Measurements from ENCODE around the gene BRD4.
"Not testable (repeated sequence)": the region's sequence is repeated elsewhere in the genome, so short reads cannot be mapped to it uniquely, and the experiment has no call there.

Gene BRD4

GRCh38 chr19:15371119-15371518 lies 38.8 kb upstream of the BRD4 start:
- H3K27me3 ChIP-seq (ENCODE audit: low read depth), result no peaks in the 10 kb centered on the region
- H3K36me3 ChIP-seq (replicated peaks), result peaks cover 83% of the 10 kb centered on the region
- no peaks in the 10 kb centered on the region for H3K4me1 ChIP-seq
- H3K4me3 ChIP-seq, result no peak overlapping the region
- in situ Hi-C loops (cut with MboI; ENCODE audit: low sequenced_read_pairs), result no loop called here
- H3K9me3 ChIP-seq, result no peaks in the 10 kb centered on the region
- no peak for DNase-seq (ENCODE audit: low spot score in 2 of 2)

DNA sequence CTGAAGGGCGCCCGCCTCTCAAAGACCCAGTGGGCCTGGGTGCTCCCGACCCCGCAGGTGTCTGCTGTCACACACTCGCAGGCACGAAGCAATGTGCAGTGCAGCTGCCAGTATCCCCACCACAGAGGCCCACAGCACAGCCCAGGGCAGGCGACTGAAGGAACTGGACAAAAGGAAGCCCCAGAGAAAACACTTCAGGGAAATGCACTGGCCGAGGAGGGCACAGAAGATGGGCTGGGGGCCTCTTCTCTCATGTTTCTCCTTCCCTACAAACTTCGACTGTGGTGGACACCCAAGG lies 37.2 kb upstream of the BRD4 start:
- no peak for DNase-seq (ENCODE audit: low spot score in 2 of 2)
- Histone ChIP-seq H3K36me3 (replicated peaks) (peaks cover 86% of the 10 kb centered on the region), H3K9me3 (no peaks in the 10 kb centered on the region)

DNA sequence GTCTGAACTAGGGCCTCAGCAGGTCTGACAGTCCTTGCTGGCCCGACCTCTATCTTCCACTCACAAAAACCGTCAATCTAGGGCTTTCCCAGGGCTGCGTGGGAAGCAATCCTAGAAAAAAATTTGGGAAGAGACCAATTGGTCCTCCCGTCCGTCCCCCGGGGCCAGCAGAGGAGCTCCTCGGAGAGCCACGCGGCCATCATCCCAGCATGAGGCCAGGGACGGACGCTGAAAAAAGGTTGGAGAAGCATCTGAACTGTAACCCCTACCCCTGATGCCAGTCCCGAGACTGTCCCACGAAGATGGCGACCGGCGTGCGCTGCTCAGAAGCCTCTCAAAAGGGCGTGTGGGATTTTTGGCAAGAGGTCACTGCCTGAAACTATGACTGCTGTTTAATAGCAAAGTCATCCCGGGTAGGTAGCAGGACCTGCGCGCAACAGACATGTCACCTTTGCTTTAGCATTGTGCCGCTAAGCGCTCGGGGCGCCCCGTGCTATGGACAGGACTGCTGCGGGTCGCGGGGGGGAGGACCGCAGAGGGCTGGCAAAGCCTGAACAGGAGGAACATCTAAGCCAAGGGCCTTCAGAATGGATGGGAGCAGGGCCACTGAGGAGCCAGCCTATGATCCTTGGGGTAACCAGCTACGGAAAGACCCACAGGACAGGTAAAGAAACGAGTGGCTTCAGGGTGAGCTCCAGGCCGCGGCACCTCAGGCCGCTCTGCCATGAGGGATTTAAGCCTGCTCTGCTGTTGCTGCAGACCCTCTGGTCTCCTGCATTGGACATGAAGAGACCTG lies 36.7 kb upstream of the BRD4 start:
- Histone ChIP-seq H3K36me3 (replicated peaks) (peaks cover 87% of the 10 kb centered on the region), H3K27me3 (ENCODE audit: low read depth) (no peaks in the 10 kb centered on the region), H3K4me3 (no peak overlapping the region), H3K9me3 (no peaks in the 10 kb centered on the region), H3K4me1 (no peaks in the 10 kb centered on the region)
- no peak for DNase-seq (ENCODE audit: low spot score in 2 of 2)
- in situ Hi-C loops (cut with MboI; ENCODE audit: low sequenced_read_pairs), result no loop called here

More for the DNA sequence above, 37.2 kb upstream of the BRD4 start:
- in situ Hi-C loops (cut with MboI; ENCODE audit: low sequenced_read_pairs), result no loop called here
- Histone ChIP-seq H3K4me3 (no peak overlapping the region), H3K27me3 (ENCODE audit: low read depth) (no peaks in the 10 kb centered on the region), H3K4me1 (no peaks in the 10 kb centered on the region)

DNA sequence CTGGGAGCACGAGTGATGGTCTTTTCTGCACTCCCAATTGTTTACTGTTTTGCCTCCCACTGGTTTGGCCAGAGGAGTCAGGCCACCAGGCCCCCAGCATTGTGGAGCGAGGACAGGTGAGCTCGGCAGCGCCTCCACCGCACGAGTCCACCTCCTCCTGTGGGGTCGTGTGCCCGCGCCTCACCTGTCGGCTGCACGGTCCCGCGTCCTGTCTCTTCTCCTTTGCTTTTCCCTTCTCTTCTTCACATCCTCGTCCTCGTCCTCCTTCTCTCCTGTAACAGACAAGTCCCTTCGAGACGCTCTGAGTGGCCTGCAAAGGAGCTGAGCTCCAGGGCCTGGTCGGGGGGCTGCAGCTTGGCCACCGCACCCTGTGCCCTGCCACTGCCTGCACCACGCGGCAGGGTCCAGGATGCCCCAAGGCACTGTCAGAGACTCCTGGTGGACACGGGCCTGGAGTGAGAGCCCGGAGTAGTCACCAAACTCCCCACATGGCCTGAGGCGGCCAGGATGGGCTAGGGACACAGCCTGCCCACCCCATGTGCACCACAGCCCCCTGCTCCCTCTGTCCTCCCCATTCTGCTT lies 35.8 kb upstream of the BRD4 start:
- DNase-seq (ENCODE audit: low spot score in 2 of 2), result no peak
- in situ Hi-C loops (cut with MboI; ENCODE audit: low sequenced_read_pairs), result no loop called here
- Histone ChIP-seq H3K36me3 (replicated peaks) (peaks cover 83% of the 10 kb centered on the region), H3K27me3 (ENCODE audit: low read depth) (no peaks in the 10 kb centered on the region), H3K4me3 (no peak overlapping the region), H3K9me3 (no peaks in the 10 kb centered on the region), H3K4me1 (no peaks in the 10 kb centered on the region)

DNA sequence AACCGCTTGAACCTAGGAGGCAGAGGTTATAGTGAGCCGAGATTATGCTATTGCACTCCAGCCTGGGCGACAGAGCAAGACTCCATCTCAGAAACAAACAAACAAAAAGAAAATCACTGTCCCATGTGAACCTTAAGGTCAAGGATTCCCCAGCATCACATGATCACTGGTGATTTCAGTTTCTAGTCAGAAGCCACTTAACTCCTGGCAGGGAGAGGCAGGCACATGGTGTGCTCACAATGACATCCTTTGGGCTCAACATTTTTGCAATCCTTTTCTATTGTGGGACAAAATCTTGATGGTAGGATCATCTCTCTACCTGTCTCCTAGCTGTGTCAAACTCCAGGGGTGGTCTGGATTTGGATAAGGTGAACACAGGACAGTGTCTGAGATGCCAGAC lies 35.1 kb upstream of the BRD4 start:
- Histone ChIP-seq H3K4me3 (no peak overlapping the region), H3K27me3 (ENCODE audit: low read depth) (no peaks in the 10 kb centered on the region), H3K9me3 (no peaks in the 10 kb centered on the region), H3K4me1 (no peaks in the 10 kb centered on the region), H3K36me3 (replicated peaks) (peaks cover 76% of the 10 kb centered on the region)
- in situ Hi-C loops (cut with MboI; ENCODE audit: low sequenced_read_pairs), result no loop called here
- DNase-seq (ENCODE audit: low spot score in 2 of 2), result no peak

DNA sequence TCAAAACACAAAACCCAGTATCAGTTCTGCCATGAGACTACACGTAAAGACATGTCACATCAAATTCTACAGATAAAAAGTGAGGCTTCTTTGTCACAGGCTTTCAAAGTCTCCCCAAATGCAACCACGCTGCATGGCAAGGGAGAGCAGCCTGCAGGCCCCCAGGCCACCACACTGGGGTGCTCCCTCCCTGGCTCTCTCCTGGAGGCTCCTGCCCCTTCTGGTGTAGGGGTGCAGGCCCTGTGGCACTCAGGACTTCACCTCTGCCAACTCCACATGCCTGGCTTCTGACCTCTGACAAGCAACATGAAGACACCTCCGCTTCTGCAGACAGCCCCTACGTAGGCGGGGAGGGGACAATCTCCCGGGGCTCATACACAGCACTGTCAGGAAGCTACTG lies 32.9 kb upstream of the BRD4 start:
- no peaks in the 10 kb centered on the region for H3K27me3 ChIP-seq (ENCODE audit: low read depth)
- H3K4me1 ChIP-seq, result no peaks in the 10 kb centered on the region
- in situ Hi-C loops (cut with MboI; ENCODE audit: low sequenced_read_pairs), result no loop called here
- DNase-seq (ENCODE audit: low spot score in 2 of 2), result no peak
- H3K4me3 ChIP-seq, result no peak overlapping the region
- H3K36me3 ChIP-seq (replicated peaks), result peaks cover 76% of the 10 kb centered on the region
- H3K9me3 ChIP-seq, result no peaks in the 10 kb centered on the region

DNA sequence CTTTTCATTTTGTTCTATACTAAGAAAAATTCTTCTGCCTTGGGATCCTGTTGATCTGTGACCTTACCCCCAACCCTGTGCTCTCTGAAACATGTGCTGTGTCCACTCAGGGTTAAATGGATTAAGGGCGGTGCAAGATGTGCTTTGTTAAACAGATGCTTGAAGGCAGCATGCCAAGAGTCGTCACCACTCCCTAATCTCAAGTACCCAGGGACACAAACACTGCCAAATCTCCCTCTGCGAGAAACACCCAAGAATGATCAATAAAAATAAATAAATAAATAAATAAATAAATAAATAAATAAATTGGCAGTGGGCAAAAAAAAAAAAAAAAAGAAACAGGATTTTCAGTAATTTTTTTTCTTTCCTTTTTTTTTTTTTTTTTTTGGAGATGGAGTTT lies 31.5 kb upstream of the BRD4 start:
- H3K9me3 ChIP-seq; H3K4me1 ChIP-seq; DNase-seq (ENCODE audit: low spot score in 2 of 2); in situ Hi-C loops (cut with MboI; ENCODE audit: low sequenced_read_pairs); H3K4me3 ChIP-seq; H3K27me3 ChIP-seq (ENCODE audit: low read depth): not testable (repeated sequence)
- peaks cover 76% of the 10 kb centered on the region for H3K36me3 ChIP-seq (replicated peaks)

GRCh38 chr19:15363048-15363447 lies 30.7 kb upstream of the BRD4 start:
- H3K9me3 ChIP-seq; H3K4me3 ChIP-seq; H3K4me1 ChIP-seq; in situ Hi-C loops (cut with MboI; ENCODE audit: low sequenced_read_pairs); DNase-seq (ENCODE audit: low spot score in 2 of 2); H3K27me3 ChIP-seq (ENCODE audit: low read depth): not testable (repeated sequence)
- H3K36me3 ChIP-seq (replicated peaks), result peaks cover 76% of the 10 kb centered on the region

DNA sequence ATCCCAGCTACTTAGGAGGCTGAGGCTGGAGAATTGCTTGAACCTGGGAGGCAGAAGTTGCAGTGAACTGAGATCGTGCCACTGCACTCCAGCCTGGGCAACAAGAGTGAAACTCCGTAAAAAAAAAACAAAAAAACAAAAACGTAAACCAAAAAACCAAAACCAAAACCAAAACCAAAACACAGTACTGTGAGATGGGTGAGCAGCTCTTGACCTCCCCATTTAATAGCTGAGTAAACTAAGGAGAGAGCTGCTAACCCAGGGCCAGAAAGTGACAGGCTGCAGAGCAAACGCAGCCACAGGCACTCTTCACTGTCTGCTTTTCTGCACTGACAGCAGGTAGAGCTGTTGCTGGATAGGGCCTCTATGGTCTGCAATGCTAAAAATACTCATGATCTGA lies 27.7 kb upstream of the BRD4 start:
- not testable (repeated sequence) for H3K9me3 ChIP-seq
- peaks cover 75% of the 10 kb centered on the region for H3K36me3 ChIP-seq (replicated peaks)

DNA sequence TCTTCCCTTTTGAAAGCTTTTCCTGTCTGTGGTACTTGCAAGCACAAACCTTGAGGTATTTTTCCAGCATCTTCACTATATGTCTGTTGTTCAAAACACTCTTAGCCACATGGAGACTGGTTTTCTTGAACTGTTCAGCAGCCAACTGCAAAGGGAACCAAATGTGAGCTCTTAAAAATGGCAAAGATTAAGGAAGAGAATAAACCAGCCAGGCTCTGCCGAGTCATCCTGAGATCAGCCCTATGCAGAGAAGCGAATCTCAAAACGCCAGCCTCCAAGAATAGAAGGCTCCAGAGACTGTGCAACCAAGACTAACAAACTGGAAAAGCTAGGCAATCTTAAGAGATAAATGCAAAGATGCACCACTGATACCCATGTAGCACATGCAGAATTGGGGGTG lies 26.6 kb upstream of the BRD4 start:
- Histone ChIP-seq H3K9me3 (no peaks in the 10 kb centered on the region), H3K4me1 (no peaks in the 10 kb centered on the region), H3K4me3 (no peak overlapping the region), H3K36me3 (replicated peaks) (peaks cover 78% of the 10 kb centered on the region), H3K27me3 (ENCODE audit: low read depth) (no peaks in the 10 kb centered on the region)
- no peak for DNase-seq (ENCODE audit: low spot score in 2 of 2)
- in situ Hi-C loops (cut with MboI; ENCODE audit: low sequenced_read_pairs), result no loop called here

More for the DNA sequence above, 27.7 kb upstream of the BRD4 start:
- H3K4me3 ChIP-seq; DNase-seq (ENCODE audit: low spot score in 2 of 2); in situ Hi-C loops (cut with MboI; ENCODE audit: low sequenced_read_pairs); H3K4me1 ChIP-seq; H3K27me3 ChIP-seq (ENCODE audit: low read depth): not testable (repeated sequence)

DNA sequence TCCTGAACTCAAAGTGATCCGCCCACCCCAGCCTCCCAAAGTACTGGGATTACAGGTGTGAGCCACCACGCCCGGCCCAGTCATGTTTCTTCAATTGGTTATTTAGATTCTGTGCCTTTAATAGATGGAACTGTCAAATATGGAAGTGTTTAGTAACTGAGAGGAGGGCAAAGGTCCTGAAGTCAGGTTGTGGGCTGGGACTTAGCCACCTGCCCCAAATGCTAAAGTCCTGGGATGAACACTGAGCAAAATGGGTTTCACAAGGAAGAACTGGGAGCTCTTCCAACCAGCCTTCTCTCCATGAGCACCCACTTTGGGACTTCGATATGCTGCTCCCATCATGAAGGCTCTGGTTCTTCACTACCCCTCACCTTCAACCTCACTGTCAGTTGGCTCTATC lies 25.6 kb upstream of the BRD4 start:
- Histone ChIP-seq H3K4me3 (no peak overlapping the region), H3K36me3 (replicated peaks) (peaks cover 84% of the 10 kb centered on the region), H3K9me3 (no peaks in the 10 kb centered on the region), H3K27me3 (ENCODE audit: low read depth) (no peaks in the 10 kb centered on the region), H3K4me1 (no peaks in the 10 kb centered on the region)
- no peak for DNase-seq (ENCODE audit: low spot score in 2 of 2)
- in situ Hi-C loops (cut with MboI; ENCODE audit: low sequenced_read_pairs), result no loop called here

GRCh38 chr19:15354566-15355296 lies 22.4 kb upstream of the BRD4 start:
- no peak overlapping the region for H3K4me3 ChIP-seq
- H3K4me1 ChIP-seq, result no peaks in the 10 kb centered on the region
- H3K9me3 ChIP-seq, result no peaks in the 10 kb centered on the region
- in situ Hi-C loops (cut with MboI; ENCODE audit: low sequenced_read_pairs), result no loop called here
- no peak for DNase-seq (ENCODE audit: low spot score in 2 of 2)
- peaks cover 60% of the 10 kb centered on the region for H3K36me3 ChIP-seq (replicated peaks)
- H3K27me3 ChIP-seq (ENCODE audit: low read depth), result no peaks in the 10 kb centered on the region

DNA sequence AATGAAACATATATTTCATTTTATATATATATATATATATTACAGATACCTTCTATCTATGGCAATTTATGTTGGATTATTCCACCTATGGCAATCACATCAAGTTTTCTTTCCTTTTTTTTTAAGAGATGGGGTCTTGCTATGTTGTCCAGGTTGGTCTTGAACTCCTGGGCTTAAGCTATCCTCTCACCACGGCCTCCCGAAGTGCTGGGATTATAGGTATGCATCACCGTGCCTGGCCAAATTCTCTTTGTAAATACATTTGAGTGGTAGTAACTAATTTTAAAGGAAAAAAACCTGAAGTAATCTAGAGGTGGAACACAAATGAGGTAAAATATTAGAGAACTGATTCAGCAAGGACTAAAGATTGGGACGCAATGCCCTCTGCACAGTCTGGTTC lies 21.6 kb upstream of the BRD4 start:
- no peak for DNase-seq (ENCODE audit: low spot score in 2 of 2)
- Histone ChIP-seq H3K4me1 (no peaks in the 10 kb centered on the region), H3K27me3 (ENCODE audit: low read depth) (no peaks in the 10 kb centered on the region), H3K4me3 (no peak overlapping the region), H3K36me3 (replicated peaks) (peaks cover 52% of the 10 kb centered on the region), H3K9me3 (no peaks in the 10 kb centered on the region)
- in situ Hi-C loops (cut with MboI; ENCODE audit: low sequenced_read_pairs), result no loop called here

GRCh38 chr19:15352535-15352934 lies 20.2 kb upstream of the BRD4 start:
- H3K9me3 ChIP-seq; H3K4me1 ChIP-seq; DNase-seq (ENCODE audit: low spot score in 2 of 2); H3K27me3 ChIP-seq (ENCODE audit: low read depth); H3K4me3 ChIP-seq; in situ Hi-C loops (cut with MboI; ENCODE audit: low sequenced_read_pairs): not testable (repeated sequence)
- peaks cover 38% of the 10 kb centered on the region for H3K36me3 ChIP-seq (replicated peaks)

All from HAP-1 (cell line).